Activated gamma-delta T cell (primary cell): ENCODE measurements around the gene FOXRED2.
A peak's percentile ranks its signal among the peaks of the same experiment; 100 is the strongest.
"Not testable (repeated sequence)": the region's sequence is repeated elsewhere in the genome, so short reads cannot be mapped to it uniquely, and the experiment has no call there.

Experiments
- DNase-seq: peaks from one replicate; lab custom pipeline; 2025; lab: John Stamatoyannopoulos, UW

FOXRED2 gene

GRCh38 chr22:36469094-36469710 lies 37.6 kb downstream of the FOXRED2 start:
- no peak for DNase-seq

DNA sequence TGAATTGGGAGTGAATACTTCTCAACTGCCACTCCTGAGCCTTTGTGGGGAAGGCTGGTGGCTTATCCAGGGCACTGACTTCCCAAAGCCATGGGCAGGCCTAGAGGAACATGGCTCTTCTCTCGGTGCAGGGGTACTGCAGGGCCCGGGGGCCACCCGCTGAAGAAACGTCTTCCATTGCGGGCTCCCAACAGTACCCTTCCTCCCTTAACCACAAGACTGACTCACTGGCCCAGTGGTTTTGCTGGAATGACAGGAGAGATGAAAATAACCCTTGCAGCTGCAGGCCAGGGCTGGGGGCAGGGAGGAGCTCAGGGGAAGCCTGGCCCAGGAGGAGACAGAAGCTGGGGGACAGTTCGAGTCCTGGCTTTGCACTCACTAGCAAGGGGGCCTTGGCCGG lies 38.9 kb downstream of the FOXRED2 start:
- DNase-seq: no peak

DNA sequence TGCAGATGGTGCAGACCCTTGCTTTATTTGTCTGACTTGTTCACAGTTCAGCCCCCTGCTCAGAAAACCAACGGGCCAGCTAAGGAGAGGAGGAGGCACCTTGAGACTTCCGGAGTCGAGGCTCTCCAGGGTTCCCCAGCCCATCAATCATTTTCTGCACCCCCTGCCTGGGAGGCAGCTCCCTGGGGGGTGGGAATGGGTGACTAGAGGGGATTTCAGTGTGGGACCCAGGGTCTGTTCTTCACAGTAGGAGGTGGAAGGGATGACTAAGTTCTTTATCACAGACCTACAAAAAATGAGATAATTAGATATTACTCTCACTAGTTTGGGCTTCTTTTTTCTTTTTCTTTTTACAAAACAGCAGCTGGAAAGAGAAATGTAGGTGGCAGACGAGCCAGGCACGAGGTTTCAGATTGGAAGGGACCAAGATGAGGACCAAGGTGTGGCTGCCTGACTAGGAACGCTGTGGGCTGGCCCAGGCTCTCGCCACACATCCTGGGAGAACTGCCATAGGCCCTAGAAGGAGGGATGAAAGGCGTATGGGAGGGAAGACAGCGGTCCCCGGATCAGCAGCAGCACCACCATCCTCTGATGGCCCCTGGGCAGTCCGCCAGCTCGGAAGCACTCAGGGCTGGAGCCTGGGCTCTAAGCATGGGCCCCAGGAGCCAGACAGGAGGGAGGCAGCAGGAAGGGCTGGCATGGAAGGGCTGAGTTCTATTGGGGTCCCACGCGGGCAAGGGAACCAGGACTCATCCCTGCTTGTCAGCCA lies 39.6 kb downstream of the FOXRED2 start:
- no peak for DNase-seq

GRCh38 chr22:36466258-36466657 lies 40.6 kb downstream of the FOXRED2 start:
- DNase-seq: no peak

- DNase-seq: no peak
Measured at GRCh38 chr22:36465232-36466021, 41.4 kb downstream of the FOXRED2 start.

DNA sequence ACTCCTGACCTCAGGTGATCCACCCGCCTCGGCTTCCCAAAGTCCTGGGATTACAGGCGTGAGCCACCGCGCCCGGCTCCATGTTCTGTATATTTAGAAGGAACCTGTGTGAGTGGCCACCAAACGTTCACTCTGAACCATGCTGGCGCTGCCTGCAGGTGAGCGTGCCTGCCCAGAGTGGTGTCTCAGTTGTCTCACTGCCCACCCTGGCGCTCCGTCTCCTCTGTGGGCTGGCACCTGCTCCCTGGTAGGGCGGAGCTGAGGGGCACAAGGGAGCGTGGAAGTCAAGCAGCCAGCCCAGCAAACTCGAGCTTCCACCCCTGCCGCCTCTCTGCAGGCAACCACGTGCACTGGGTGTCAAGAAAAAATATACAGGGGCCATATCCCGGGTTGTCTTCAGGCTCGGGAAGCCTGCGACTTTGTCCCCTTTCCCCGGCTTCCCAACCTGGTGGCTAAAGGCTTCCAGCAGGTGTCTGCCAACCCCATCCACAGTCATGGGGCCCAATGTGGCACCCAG lies 42.1 kb downstream of the FOXRED2 start:
- DNase-seq: no peak

DNA sequence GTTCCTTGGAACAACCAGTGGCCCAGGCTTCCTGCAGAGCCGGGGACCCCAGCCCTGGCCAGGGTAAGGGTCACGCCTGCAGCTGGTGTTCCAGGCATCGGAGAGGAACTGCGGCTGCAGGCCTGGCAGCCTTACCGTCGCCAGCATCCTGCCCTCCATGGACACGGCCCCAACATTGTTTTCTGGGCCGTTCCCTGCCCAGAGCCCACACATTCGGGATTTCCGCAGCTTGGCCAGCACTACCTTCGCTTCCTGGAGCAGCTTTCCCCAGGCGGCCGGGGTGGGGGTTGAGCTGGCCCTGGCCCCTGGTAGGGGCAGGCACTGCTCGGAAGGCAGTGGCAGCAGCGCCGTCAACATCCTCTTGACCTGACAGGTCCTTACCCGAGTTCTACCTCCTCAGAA lies 43.1 kb downstream of the FOXRED2 start:
- DNase-seq: no peak

DNA sequence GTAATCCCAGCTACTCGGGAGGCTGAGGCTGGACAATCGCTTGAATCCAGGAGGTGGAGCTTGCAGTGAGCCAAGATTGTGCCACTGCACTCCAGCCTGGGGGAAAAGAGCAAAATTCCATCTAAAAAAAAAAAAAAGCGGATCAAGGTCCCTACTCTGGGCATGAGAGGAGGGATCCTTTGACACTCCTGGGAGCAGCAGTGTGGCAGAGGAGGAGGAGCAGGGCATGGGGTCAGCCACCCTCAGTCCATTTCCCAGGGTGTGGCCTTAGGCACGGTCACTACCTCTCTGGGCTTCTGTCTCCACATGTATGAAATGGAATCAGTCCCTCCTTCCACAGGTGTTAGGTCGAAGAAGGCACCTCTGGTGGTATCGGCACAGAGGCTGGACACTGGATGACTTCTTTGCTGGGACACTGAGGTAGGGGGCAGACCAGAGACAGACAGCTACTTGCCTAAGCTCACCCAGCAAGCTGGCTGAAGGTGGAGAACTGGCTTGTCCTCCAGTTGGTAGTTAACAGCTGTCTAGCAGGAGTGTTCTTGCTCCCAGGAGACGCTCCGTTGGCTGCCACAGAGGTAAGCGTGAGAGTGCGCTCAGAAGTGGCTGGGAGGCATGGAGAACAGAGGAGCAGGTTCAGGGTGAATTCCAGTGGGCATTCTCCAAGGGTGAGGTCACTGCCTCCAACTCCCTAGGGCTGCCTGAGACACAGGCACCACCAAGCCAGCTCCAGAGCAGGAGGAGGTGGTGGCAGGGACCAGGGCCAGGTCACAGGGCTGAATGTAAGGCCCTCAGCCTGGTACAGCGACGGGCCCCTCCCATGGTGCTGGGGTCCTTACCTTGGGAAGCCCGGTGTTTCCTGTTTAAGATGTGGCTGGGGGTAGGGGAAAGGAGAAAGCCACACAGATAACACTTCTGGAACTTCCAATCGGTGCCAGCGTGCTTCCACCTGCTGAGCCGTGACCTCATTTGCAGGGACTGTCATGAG lies 44.9 kb downstream of the FOXRED2 start:
- no peak for DNase-seq

DNA sequence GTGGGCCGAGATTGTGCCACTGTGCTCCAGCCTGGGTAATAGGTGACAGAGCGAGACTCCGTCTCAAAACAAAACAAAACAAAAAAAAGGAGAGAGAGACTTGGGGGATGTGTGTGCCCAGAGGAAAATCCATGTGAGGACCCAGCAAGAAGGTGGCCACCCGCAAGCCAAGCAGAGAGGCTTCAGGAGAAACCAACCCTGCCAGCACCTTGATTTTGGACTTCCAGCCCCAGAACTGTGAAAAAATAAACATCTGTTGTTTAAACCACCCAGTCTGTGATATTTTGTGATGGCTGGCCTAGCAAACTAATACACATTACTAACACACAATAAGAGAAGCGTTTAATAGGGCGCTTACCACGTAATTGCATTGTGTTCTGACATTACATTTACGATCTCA lies 46.6 kb downstream of the FOXRED2 start:
- DNase-seq: no peak

DNA sequence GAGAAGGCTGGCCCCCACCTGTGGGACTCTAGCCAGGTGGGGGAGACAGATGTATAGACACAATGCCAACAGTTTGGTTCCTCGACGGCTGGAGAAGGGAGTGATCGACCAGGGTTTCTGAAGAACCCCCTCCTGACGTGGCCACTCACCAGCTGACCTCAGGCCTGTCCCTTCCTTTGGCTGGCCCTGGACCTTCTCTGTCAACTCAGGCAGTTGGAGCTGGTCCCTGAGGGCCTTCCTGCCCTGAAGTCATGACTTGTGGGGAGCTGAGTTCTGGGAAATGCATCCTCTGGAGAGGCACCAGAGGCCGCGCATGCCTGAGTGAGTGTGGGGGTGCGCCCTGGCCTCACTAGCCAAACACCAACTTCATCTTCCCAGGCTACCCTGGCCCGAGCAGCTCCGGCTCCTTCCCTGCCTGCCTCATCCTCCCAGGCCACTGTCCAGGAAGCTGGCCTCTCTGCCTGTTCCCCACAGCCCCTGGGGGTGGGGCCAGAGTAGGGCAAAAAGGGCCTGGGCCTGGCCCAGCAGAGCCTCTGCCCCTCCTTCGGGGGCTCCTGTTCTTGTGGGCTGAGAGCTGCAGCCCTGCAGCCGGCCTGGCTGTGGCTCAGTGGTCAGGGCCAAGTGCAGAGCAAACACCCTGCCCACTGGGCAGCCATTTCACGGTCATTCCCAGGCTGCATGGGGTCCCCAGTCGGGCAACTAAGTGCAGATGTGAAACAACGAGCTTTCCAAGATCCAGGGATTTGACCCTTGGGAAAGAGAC lies 49.0 kb downstream of the FOXRED2 start:
- DNase-seq: no peak

- DNase-seq: no peak
Measured at GRCh38 chr22:36456464-36456845, 50.4 kb downstream of the FOXRED2 start.

DNA sequence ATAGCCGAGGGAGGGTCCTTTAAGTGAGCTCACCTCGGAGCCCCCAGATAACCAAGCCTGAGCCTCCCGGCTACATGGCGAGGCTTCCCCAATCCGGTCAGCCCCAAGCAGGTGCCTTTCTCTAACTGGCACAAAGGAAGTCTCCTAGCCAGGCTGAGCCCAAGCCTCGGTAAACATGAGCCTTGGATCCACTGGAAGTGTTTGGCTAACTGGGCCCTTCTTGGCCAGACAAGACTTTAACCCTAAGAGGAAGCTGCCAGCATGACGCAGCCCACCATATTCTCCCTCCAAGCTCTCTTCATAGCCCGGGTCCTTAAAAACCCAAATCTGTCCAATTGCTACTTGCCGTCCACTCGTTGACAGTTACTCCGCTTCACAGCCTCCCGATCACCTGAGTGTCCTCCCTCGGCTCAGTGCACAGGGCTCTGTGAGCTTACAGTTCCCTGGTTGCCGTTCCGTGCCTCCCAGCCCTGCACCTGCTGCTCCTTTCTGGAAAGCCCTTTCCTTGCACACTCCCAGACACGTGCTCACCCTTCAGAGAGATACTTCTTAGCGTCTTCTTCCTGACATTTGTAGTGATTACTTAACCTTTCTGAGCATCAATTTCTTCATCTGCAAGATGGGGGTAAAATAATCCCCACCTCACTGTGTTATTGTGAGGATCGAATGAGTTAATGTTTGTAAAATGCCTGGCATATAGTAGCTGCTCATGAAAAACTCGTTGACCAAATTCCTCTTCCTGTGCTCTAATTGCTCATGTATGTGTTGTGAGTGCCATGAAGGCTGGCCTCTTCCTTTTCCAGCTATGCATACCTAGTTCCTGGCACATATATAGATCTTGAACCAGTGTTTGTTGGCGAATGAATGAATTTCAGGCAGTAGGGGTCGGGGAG lies 51.0 kb downstream of the FOXRED2 start:
- DNase-seq: no peak

- peak; percentile 96 for DNase-seq
Measured at GRCh38 chr22:36454916-36455570, 51.8 kb downstream of the FOXRED2 start.

- no peak for DNase-seq
Measured at GRCh38 chr22:36453855-36454378, 52.9 kb downstream of the FOXRED2 start.

DNA sequence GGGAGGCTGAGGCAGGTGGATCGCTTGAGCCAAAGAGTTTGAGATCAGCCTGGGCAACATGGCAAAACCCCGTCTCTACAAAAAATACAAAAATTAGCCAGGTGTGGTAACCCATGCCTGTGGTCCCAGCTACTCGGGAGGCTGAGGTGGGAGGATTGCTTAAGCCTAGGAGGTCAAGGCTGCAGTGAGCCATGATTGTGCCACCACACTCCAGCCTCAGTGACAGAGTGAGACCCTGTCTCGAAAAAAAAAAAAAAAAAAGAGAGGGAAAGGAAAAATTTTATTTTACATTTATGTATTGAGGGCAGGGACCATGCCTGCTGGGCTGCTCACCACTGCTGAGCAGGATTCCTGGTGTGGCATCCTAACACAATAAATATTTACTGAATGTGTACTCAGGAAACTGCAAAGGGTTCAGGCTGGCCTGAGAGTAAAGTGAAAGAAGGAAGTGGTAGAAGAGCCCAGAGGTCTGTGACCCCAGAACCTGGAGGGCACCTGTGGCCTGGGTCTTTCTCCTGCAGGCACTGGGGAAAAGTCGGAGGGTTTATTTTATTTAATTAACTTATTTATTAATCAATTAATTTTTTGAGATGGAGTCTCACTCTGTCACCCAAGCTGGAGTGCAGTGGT lies 53.7 kb downstream of the FOXRED2 start:
- not testable (repeated sequence) for DNase-seq

DNA sequence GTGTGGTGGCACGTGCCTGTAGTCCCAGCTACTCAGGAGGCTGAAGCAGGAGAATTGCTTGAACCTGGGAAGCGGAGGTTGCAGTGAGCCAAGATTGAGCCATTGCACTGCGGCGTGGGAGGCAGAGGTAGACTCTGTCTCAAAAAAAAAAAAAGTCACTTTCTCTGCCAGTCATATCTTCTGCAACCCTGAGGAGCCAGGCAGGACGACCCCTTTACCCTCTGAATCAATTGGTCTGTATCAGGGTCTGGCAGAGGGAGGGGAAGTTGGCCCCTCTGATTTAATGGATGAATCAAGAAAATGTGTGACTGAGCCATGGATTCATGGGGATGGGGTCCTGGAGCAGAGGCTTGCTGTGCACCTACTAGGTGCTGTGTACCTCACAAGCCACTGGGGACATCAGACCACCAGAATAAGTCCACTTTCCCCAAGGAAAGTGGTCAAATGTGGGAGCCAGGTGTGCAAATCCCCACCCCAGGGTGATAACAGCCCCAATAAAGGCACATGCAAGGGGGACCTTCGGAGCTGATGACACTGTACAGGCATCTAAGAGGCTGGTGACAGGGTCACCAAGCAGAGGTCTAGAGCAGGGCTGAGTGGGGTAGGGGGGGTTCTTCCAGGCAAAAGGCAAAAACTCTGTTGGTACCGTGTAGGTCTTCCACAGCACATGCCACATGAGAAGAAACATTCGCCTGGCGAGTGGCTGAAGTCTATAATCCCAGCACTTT lies 54.4 kb downstream of the FOXRED2 start:
- no peak for DNase-seq

- not testable (repeated sequence) for DNase-seq
Measured at GRCh38 chr22:36450923-36451322, 55.9 kb downstream of the FOXRED2 start.
